ENCODE results near the gene EML2. TPM values are rescaled to one million over a fixed set of nuclear protein-coding genes. Genes with fewer than 3 reads are reported as not detected.

The EML2 gene
- total RNA-seq, 2 donors from 2014 or later, result 232 to 255 TPM

DNA sequence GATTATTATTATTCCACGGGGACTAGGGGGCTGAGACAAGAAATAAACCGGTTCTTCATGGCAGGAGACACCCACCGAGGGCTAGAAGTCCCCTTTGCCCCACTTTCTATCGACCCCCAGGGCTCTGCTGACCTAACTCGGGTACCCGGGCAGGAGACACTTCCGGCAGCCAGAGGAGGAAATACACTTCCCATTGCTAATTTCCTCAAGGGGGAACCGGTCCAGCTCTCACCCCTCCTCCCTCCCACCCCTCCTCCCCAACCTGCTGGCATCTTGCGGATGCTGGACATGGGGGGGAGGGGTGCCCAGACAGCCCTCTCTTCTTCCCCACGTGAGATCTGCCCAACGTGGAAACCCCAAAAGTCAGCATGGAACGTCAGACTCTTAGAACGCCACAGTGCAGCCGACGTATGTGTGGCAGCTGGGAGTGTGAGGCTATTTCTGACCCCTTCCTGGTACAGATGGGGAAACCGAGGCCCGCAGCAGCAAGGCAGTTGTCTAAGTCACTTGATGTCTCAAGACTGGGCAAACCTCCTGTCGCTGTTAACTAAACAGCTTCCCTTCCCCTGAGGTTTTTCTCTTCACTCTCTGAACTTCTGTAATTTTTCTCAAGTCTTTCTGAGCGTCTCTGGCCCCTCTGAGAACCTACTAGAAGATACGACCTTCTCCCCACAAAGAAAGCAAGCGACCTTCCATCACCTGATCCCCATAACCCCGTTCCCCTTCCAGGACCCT lies 40.8 kb downstream of the EML2 start:
- Mint-ChIP-seq H3K27ac (peak overlapping the region; percentile 16 to 42), H3K4me3 (peak overlapping the region; percentile 42), H3K9me3 (no peaks in the 10 kb centered on the region)

DNA sequence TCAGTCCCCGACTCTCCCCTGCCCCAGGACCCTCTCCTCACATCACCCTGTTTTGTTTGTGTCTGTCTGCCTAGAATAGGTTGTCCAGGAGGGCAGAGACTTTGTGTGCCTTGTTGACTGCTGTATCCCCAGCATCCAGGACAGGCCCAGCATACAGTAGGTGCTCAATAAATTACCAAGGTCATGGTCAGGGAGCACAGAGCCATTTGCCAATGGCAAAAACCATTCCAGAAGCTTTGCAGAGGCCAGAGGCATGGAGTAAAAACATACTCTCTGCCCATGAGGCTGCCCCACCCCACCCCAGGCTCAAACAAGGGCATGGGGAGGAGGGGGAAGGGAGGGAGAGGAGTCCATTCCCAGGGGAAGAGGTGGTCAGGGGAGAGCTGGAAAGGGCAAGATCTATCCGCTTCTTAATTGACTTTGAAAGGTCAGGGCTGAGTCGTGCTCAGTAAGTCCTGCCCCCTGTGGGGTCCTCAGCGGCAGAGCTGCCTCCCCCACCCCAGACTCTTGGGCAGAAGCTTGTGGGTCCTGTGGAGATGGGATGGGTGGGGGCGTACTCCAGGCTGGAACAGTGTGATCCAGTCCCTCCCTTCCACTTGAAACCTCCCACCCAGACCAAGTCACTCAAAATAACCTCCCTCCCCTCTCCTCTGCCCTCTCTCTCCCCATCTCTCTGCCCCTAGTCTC lies 41.6 kb downstream of the EML2 start:
- no peak for DNase-seq (ENCODE audit: low spot score)
- Mint-ChIP-seq H3K27ac (peak overlapping the region in 1 of 2 donors; percentile 42), H3K4me3 (peak overlapping the region; percentile 18), H3K36me3 (no peaks in the 10 kb centered on the region), H3K27me3 (peaks cover 63 to 65% of the 10 kb centered on the region in 2 donors), H3K4me1 (ENCODE audit: low read depth in 2 of 2) (peaks cover 34 to 42% of the 10 kb centered on the region in 2 donors), H3K9me3 (no peaks in the 10 kb centered on the region)
- ATAC-seq, result no peak

More for the DNA sequence above, 40.8 kb downstream of the EML2 start:
- ATAC-seq, result peak; percentile 13 to 31
- peaks cover 67 to 72% of the 10 kb centered on the region in 2 donors for H3K27me3 Mint-ChIP-seq
- no peaks in the 10 kb centered on the region for H3K36me3 Mint-ChIP-seq
- peaks cover 35 to 44% of the 10 kb centered on the region in 2 donors for H3K4me1 Mint-ChIP-seq (ENCODE audit: low read depth in 2 of 2)
- no peak for DNase-seq (ENCODE audit: low spot score)

DNA sequence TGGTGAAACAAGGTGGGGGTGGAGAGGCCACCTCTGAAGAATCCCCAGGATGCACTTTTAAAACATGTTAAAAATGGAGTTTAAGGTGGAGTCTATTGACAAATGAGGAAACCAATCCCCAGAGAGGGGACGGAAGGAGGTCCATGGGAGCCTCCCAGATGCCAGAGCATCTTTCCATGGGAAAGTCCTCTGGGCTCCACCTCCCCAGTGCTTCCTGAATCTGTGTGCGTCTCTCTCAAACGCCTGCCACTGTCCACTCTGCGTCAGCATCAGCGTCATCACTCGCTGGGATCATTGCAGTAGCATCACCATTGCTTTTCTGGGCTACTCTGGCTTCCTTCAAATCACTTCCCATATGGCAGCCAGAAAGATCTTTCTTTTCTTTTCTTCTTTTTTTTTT lies 43.4 kb downstream of the EML2 start:
- ATAC-seq (no peak), DNase-seq (ENCODE audit: low spot score) (no peak)
- no peaks in the 10 kb centered on the region for H3K36me3 Mint-ChIP-seq
- H3K27ac Mint-ChIP-seq, result no peak overlapping the region
- peaks cover 34 to 43% of the 10 kb centered on the region in 2 donors for H3K4me1 Mint-ChIP-seq (ENCODE audit: low read depth in 2 of 2)
- H3K4me3 Mint-ChIP-seq, result no peak overlapping the region
- H3K9me3 Mint-ChIP-seq, result no peaks in the 10 kb centered on the region
- H3K27me3 Mint-ChIP-seq, result peaks cover 64 to 65% of the 10 kb centered on the region in 2 donors

DNA sequence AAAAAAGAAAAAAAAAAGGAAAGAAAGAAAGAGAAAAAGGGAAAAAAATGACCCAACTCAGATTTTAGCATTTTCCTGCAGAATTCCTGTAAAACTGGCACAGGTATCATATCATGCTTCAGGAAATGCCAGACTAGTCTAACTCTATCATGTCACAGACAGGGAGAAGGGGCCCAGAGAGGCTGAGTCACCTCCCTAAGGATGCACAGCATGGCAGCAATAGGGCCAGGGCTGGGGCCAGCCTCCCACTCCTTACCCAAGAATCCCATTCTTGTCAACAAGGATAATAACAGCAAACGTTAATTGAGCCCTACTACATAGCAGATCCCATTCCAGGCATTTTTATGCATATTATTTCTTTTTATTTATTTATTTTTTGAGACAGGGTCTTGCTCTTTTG lies 45.7 kb downstream of the EML2 start:
- ATAC-seq (no peak), DNase-seq (ENCODE audit: low spot score) (no peak)
- H3K9me3 Mint-ChIP-seq, result no peaks in the 10 kb centered on the region
- no peak overlapping the region for H3K4me3 Mint-ChIP-seq
- peaks cover 23 to 24% of the 10 kb centered on the region in 2 donors for H3K4me1 Mint-ChIP-seq (ENCODE audit: low read depth in 2 of 2)
- peaks cover 56 to 61% of the 10 kb centered on the region in 2 donors for H3K27me3 Mint-ChIP-seq
- no peak overlapping the region for H3K27ac Mint-ChIP-seq
- no peaks in the 10 kb centered on the region for H3K36me3 Mint-ChIP-seq

DNA sequence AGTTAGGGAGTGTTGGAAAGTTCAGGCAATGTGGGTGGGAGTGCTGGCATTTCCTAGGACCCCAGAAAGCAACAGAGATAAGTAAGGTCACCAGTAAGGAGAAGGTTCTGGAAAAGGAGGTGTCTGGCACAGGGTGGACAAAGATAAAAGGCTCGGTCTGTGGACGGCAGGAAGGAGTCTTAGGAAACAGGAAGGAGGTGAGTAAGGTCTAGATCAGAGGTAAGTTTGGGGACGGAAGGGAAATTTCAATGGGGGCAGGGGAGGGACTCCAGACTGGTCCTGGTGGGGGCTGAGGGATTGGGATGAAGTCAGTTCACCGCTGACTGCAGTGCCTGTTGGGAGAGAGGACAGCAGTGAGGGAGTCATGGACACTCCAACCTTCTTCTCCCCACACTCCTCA lies 46.8 kb downstream of the EML2 start:
- Mint-ChIP-seq H3K4me1 (ENCODE audit: low read depth in 2 of 2) (peaks cover 14 to 16% of the 10 kb centered on the region in 2 donors), H3K27me3 (peaks cover 44 to 53% of the 10 kb centered on the region in 2 donors), H3K27ac (peak overlapping the region in 1 of 2 donors; percentile 4), H3K4me3 (peak overlapping the region; percentile 30), H3K9me3 (no peaks in the 10 kb centered on the region), H3K36me3 (no peaks in the 10 kb centered on the region)
- ATAC-seq (peak in 1 of 2 donors; percentile 48), DNase-seq (ENCODE audit: low spot score) (no peak)

DNA sequence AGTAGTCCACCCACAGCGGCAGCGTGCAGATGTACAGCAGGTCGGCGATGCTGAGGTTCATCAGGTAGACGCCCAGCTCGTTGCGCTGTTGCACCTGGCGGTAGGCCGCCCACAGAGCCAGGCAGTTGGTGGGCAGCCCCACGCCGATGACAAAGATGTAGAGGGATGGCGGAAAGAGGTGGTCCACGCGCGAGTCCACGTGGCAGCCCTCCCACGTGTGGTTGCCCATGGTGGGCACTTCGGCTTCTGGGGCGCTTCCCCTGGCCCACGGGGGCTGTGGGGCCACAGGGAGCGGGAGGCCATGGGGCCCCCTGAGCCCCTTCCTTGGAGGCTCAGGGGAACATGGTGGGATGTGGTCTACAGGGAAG lies 47.6 kb downstream of the EML2 start:
- DNase-seq (ENCODE audit: low spot score), result no peak
- Mint-ChIP-seq H3K27ac (peak overlapping the region in 1 of 2 donors; percentile 57), H3K27me3 (peaks cover 37 to 46% of the 10 kb centered on the region in 2 donors), H3K36me3 (no peaks in the 10 kb centered on the region), H3K4me3 (no peak overlapping the region), H3K4me1 (ENCODE audit: low read depth in 2 of 2) (peaks cover 14 to 16% of the 10 kb centered on the region in 2 donors), H3K9me3 (no peaks in the 10 kb centered on the region)
- ATAC-seq, result no peak

DNA sequence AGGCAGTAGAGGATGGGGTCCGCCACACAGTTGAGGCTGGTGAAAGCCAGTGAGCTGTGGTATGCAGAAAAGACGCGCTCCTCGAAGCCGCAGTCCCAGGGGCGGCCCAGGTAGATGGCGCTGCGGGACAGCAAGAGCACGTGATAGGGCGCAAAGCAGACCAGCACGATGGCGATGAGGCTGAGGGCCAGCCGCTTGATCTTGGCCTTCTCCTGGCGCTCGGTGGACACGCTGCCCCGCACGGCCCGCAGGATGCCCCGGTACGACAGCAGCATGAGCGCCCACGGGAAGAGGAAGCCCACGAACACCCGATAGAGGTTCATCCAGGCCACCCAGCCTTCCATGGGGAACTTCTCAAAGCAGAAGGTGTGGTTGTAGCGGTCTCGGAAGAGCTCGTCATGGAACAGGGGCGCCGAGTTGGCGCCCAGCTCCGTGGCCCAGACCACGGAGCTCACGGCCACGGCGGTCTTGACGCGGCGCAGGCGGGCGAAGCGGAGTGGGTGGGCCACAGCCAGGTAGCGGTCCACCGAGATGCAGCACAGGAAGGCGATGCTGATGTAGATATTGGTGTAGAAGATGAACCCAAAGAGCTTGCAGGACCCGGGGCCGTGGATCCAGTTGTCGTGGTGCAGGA lies 48.1 kb downstream of the EML2 start:
- peak overlapping the region; percentile 6 for H3K4me3 Mint-ChIP-seq
- peaks cover 14 to 16% of the 10 kb centered on the region in 2 donors for H3K4me1 Mint-ChIP-seq (ENCODE audit: low read depth in 2 of 2)
- DNase-seq (ENCODE audit: low spot score) (peak; percentile 71), ATAC-seq (peak; percentile 65 to 79)
- peaks cover 32 to 41% of the 10 kb centered on the region in 2 donors for H3K27me3 Mint-ChIP-seq
- H3K36me3 Mint-ChIP-seq, result no peaks in the 10 kb centered on the region
- H3K27ac Mint-ChIP-seq, result peak overlapping the region in 1 of 2 donors; percentile 57
- no peaks in the 10 kb centered on the region for H3K9me3 Mint-ChIP-seq

DNA sequence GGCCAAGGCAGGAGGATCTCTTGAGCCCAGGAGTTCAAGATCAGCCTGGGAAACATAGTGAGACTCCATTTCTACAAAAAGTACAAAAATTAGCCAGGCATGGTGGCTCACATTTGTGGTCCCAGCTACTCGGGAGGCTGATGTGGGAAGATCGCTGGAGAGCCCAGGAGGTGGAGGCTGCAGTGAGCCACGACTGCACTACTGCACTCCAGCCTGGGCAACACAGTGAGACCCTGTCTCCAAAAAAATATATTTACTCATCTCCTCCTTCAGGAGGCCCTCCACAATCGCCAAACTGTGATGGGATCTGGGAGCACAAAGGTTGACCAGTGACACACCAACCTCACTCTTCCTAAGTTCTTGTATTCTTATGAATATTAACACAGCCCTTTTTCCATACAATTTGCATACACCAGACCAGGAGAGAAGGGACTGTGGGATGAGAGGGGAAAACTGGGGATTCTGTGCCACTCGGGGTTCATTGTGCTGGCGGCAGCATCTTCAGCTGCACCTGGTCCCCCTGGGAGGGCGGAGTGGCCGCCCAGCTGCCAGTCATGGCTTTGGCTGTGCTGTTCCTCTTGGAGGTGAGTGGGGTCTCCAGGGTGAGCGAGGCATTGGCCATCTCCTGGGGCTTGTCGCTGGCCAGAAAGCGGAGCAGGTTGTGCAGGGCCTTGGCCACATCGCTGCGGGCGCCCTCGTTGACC lies 48.7 kb downstream of the EML2 start:
- H3K4me3 Mint-ChIP-seq, result no peak overlapping the region
- peak in 1 of 2 donors; percentile 13 for ATAC-seq
- H3K4me1 Mint-ChIP-seq (ENCODE audit: low read depth in 2 of 2), result peaks cover 15 to 18% of the 10 kb centered on the region in 2 donors
- H3K36me3 Mint-ChIP-seq, result no peaks in the 10 kb centered on the region
- H3K9me3 Mint-ChIP-seq, result no peaks in the 10 kb centered on the region
- no peak overlapping the region for H3K27ac Mint-ChIP-seq
- peaks cover 31 to 37% of the 10 kb centered on the region in 2 donors for H3K27me3 Mint-ChIP-seq
- no peak for DNase-seq (ENCODE audit: low spot score)

DNA sequence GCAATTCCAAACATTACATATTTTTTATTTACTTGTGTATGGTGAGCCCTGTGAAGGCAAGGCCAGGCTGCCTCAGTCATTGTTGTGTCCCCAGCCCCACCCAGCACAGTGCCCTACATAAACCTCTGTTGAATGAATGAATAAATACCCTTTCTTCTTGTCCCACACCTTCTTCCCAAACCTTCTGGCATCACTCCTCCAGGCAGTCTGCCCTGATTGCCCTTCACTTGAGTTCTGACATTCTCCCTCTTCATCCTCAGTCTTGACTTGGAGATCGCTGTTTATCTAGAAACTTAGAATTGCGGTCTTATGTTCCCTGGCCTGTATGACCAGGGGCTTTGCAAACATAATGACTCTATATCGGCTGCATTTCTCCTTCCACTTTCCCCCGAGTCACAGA lies 49.4 kb downstream of the EML2 start:
- H3K36me3 Mint-ChIP-seq, result no peaks in the 10 kb centered on the region
- no peak for DNase-seq (ENCODE audit: low spot score)
- peaks cover 21 to 25% of the 10 kb centered on the region in 2 donors for H3K4me1 Mint-ChIP-seq (ENCODE audit: low read depth in 2 of 2)
- no peaks in the 10 kb centered on the region for H3K9me3 Mint-ChIP-seq
- H3K4me3 Mint-ChIP-seq, result no peak overlapping the region
- H3K27ac Mint-ChIP-seq, result no peak overlapping the region
- H3K27me3 Mint-ChIP-seq, result peaks cover 31 to 34% of the 10 kb centered on the region in 2 donors
- ATAC-seq, result no peak

DNA sequence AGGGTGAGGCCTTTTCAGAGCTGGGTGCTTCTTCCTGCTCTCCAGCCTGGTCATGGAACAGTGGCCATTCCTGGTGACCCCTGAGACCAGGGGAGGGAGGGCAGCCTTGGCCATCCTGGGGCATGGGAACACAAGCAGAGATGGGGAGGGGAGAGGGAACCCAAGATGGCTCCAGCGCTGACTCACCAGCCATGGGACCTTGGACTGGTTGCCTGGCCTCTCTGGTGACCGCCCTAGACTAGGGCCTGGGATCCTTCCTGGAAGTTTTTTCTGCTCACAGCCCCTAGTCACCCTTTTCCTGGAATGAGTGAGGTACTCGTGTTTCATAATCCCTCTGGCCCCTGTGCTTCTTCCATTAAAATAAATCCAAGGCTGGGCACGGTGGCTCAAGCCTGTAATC lies 51.3 kb downstream of the EML2 start:
- Mint-ChIP-seq H3K4me1 (ENCODE audit: low read depth in 2 of 2) (peaks cover 28 to 31% of the 10 kb centered on the region in 2 donors), H3K36me3 (no peaks in the 10 kb centered on the region), H3K27me3 (peaks cover 31 to 32% of the 10 kb centered on the region in 2 donors), H3K4me3 (no peak overlapping the region), H3K27ac (no peak overlapping the region), H3K9me3 (no peaks in the 10 kb centered on the region)
- ATAC-seq (no peak), DNase-seq (ENCODE audit: low spot score) (no peak)

DNA sequence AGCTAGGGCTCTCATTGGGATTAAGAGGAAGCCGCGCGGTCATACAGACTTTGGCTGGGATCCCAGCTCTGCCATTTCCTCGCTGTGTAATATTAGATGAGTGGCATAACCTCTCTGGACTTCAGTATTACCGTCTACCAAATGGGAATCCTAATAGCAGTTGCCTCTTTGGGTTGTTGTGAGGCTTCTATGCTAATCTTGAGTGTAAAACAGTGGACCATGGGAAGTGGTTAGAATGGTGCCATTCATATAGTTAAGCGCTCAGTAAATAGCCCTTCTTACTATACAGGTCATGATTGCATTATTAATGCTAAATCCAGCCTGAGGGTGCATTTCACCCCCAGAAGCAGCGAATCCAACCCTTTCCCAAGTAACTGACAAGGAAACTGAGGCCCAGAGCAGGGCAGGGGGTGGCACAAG lies 54.0 kb downstream of the EML2 start:
- ATAC-seq (no peak), DNase-seq (ENCODE audit: low spot score) (no peak)
- peaks cover 20 to 21% of the 10 kb centered on the region in 2 donors for H3K4me1 Mint-ChIP-seq (ENCODE audit: low read depth in 2 of 2)
- peak overlapping the region; percentile 89 to 96 for H3K27ac Mint-ChIP-seq
- peaks cover 12 to 14% of the 10 kb centered on the region in 2 donors for H3K27me3 Mint-ChIP-seq
- H3K36me3 Mint-ChIP-seq, result no peaks in the 10 kb centered on the region
- H3K9me3 Mint-ChIP-seq, result no peaks in the 10 kb centered on the region
- peak overlapping the region; percentile 98 for H3K4me3 Mint-ChIP-seq

DNA sequence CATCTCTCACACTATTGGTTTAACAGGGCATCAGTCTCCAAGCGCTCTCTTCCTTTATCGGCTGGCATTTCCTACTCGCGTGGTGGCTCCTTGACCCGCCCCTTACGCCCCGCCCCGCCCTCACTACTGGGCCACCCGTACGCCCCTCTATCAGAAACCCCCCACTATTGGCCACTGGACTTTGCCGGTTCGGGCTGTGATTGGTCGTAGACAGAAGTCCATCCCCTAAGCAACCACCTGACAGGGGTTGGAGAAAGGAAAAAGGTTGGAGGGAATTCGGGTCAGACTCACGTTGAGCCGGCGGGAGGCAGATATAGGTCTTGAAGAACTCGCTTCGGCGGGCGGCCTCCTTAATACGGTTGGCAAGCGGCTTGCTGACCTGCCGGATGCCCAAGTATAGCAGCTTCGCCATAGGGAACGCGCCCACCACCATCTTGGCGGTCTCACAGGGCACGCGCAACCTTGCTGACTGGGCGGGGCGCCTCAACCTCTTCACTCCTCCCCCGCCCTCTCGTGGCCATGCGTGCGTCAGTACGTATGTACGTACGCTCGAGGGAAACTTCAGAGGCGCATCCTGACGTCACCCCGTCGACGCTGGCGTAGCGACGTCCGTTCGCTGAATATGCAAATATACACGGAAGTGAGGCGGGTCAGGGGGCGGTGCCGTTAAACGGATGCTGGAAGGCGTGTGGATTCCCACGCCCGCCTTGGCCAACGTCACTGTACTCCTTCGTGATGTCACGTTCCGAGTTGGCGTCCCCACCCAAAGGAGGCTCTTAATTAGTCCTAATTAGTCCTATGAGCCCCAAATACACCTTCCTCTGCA lies 54.7 kb downstream of the EML2 start, which contains the start of gene OPA3:
Gene OPA3 (minus strand): TSS at position 471 of the 826 bp plus-strand sequence. CDS start 38 bp downstream, at position 433.
- peaks cover 6 to 8% of the 10 kb centered on the region in 2 donors for H3K27me3 Mint-ChIP-seq
- H3K36me3 Mint-ChIP-seq, result no peaks in the 10 kb centered on the region
- H3K4me1 Mint-ChIP-seq (ENCODE audit: low read depth in 2 of 2), result peaks cover 20 to 21% of the 10 kb centered on the region in 2 donors
- DNase-seq (ENCODE audit: low spot score) (peak; percentile 99), ATAC-seq (peak; percentile 94 to 96)
- no peaks in the 10 kb centered on the region for H3K9me3 Mint-ChIP-seq
- H3K27ac Mint-ChIP-seq, result peak within 1 kb of the TSS; percentile 89 to 96
- peak within 1 kb of the TSS; percentile 98 for H3K4me3 Mint-ChIP-seq

All from natural killer cell treated with Interleukin-12 subunit alpha and Interleukin-12 subunit beta and Interleukin-15 and Interleukin-18, amount 100 ng/mL, for 72 hours (primary cell).